ENCODE results near the gene PIK3R3.
A peak's percentile ranks its signal among the peaks of the same experiment; 100 is the strongest.

The PIK3R3 gene

GRCh38 chr1:46132529-46133180 lies at the start of gene PIK3R3:
Gene PIK3R3, minus strand, starts transcription at chr1:46132629. Its CDS starts 677 bp downstream, at chr1:46131952.
- peak; percentile 96 for DNase-seq

GRCh38 chr1:46181343-46182260 lies 49.2 kb upstream of the PIK3R3 start:
- no peak for DNase-seq

GRCh38 chr1:46180082-46180616 lies 47.7 kb upstream of the PIK3R3 start:
- no peak for DNase-seq

- DNase-seq = peak; percentile 68 to 77
Measured at GRCh38 chr1:46179138-46180081, 47.0 kb upstream of the PIK3R3 start.

- DNase-seq = no peak
Measured at GRCh38 chr1:46176211-46176865, 43.9 kb upstream of the PIK3R3 start, which contains the start of gene P3R3URF. Gene P3R3URF, minus strand, starts transcription at chr1:46176488. Its CDS starts 17 bp downstream, at chr1:46176471.

GRCh38 chr1:46175243-46175642 lies 42.8 kb upstream of the PIK3R3 start:
- no peak for DNase-seq

- DNase-seq = no peak
Measured at GRCh38 chr1:46174448-46175231, 42.2 kb upstream of the PIK3R3 start, which contains the start of gene TSPAN1. Gene TSPAN1, plus strand, starts transcription at chr1:46175087. Its CDS starts 6,021 bp downstream, at chr1:46181108.

GRCh38 chr1:46173361-46173856 lies 41.0 kb upstream of the PIK3R3 start:
- DNase-seq = no peak

- no peak for DNase-seq
Measured at GRCh38 chr1:46172321-46172720, 39.9 kb upstream of the PIK3R3 start.

- DNase-seq = no peak
Measured at GRCh38 chr1:46171871-46172270, 39.4 kb upstream of the PIK3R3 start.

- no peak for DNase-seq
Measured at GRCh38 chr1:46171351-46171750, 38.9 kb upstream of the PIK3R3 start.

GRCh38 chr1:46169811-46170454 lies 37.5 kb upstream of the PIK3R3 start:
- no peak for DNase-seq

- no peak for DNase-seq
Measured at GRCh38 chr1:46168477-46168876, 36.0 kb upstream of the PIK3R3 start.

GRCh38 chr1:46166521-46167462 lies 34.4 kb upstream of the PIK3R3 start:
- DNase-seq = no peak

GRCh38 chr1:46160212-46160611 lies 27.8 kb upstream of the PIK3R3 start:
- no peak for DNase-seq

- DNase-seq = no peak
Measured at GRCh38 chr1:46159516-46159915, 27.1 kb upstream of the PIK3R3 start.

- DNase-seq = no peak
Measured at GRCh38 chr1:46158312-46159281, 26.2 kb upstream of the PIK3R3 start.

- no peak for DNase-seq
Measured at GRCh38 chr1:46157916-46158311, 25.5 kb upstream of the PIK3R3 start.

Data from NCI-H1930 (cell line).